Measurements from ENCODE around the gene CCDC3. TPM values are rescaled to one million over a fixed set of nuclear protein-coding genes. Genes with fewer than 3 reads are reported as not detected.

The CCDC3 gene
- total and polyA plus RNA-seq, 3 donors from 2014 or later = 30.6 to 35.5 (median 33.3) TPM

GRCh38 chr10:12946372-12946771 is 55.1 kb downstream of the CCDC3 start:
- no peaks in the 10 kb centered on the region for H3K4me1 ChIP-seq
- TF ChIP-seq POLR2A (IDR thresholded peaks at IDR 0.05) = no peak
- TF ChIP-seq, protein P1, sequence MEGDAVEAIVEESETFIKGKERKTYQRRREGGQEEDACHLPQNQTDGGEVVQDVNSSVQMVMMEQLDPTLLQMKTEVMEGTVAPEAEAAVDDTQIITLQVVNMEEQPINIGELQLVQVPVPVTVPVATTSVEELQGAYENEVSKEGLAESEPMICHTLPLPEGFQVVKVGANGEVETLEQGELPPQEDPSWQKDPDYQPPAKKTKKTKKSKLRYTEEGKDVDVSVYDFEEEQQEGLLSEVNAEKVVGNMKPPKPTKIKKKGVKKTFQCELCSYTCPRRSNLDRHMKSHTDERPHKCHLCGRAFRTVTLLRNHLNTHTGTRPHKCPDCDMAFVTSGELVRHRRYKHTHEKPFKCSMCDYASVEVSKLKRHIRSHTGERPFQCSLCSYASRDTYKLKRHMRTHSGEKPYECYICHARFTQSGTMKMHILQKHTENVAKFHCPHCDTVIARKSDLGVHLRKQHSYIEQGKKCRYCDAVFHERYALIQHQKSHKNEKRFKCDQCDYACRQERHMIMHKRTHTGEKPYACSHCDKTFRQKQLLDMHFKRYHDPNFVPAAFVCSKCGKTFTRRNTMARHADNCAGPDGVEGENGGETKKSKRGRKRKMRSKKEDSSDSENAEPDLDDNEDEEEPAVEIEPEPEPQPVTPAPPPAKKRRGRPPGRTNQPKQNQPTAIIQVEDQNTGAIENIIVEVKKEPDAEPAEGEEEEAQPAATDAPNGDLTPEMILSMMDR (IDR thresholded peaks at IDR 0.05) = no peak
- 89 to 91% methylated on average over 3 of the region's 3 CpGs for WGBS, 2 donors
- no peak overlapping the region for H3K27ac ChIP-seq
- H3K4me3 ChIP-seq = no peak overlapping the region
- no peaks in the 10 kb centered on the region for H3K27me3 ChIP-seq
- H3K36me3 ChIP-seq (ENCODE audit: low read depth, missing control alignments) = no peaks in the 10 kb centered on the region
- H3K9me3 ChIP-seq = no peaks in the 10 kb centered on the region
- intact Hi-C loops (cut with DNase I; ENCODE audit: low total_unique reads) = no loop called here
- no peak for DNase-seq

- H3K4me3 ChIP-seq = no peak overlapping the region
- no peaks in the 10 kb centered on the region for H3K27me3 ChIP-seq
- DNase-seq = no peak
Measured at GRCh38 chr10:12945690-12946359, 55.7 kb downstream of the CCDC3 start.

DNA sequence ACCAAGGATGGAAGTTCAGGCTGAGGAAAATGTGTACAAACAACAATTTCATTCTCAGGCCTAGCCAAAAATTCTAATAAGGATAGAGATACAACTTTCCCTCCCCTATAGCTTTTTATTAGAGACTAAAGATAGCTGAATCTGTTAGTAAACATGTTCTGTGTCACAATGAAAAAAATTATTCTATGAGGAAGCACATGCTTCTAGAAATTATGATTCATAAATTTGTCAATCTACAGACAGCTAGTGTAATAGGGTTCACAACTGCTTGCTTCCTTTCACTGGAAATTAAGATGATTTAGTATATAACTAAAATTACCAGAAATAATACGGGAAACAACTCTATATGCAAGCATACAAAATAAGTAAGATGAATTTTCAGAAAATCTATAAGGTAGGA is 56.6 kb downstream of the CCDC3 start:
- no peak for TF ChIP-seq POLR2A (IDR thresholded peaks at IDR 0.05)
- TF ChIP-seq, protein P1 (IDR thresholded peaks at IDR 0.05) = no peak
- no peaks in the 10 kb centered on the region for H3K27me3 ChIP-seq
- H3K36me3 ChIP-seq (ENCODE audit: low read depth, missing control alignments) = no peaks in the 10 kb centered on the region
- intact Hi-C loops (cut with DNase I; ENCODE audit: low total_unique reads) = no loop called here
- H3K4me3 ChIP-seq = no peak overlapping the region
- DNase-seq = no peak
- WGBS, 2 donors = 95 to 96% methylated on average over 1 of the region's 1 CpG
- no peaks in the 10 kb centered on the region for H3K4me1 ChIP-seq
- H3K9me3 ChIP-seq = no peaks in the 10 kb centered on the region
- H3K27ac ChIP-seq = no peak overlapping the region

More at GRCh38 chr10:12945690-12946359, 55.7 kb downstream of the CCDC3 start:
- TF ChIP-seq, protein P1 (IDR thresholded peaks at IDR 0.05) = no peak
- no peak for TF ChIP-seq POLR2A (IDR thresholded peaks at IDR 0.05)
- WGBS, 2 donors = 79 to 89% methylated on average over 5 of the region's 5 CpGs
- H3K36me3 ChIP-seq (ENCODE audit: low read depth, missing control alignments) = no peaks in the 10 kb centered on the region
- H3K27ac ChIP-seq = no peak overlapping the region
- intact Hi-C loops (cut with DNase I; ENCODE audit: low total_unique reads) = no loop called here
- H3K4me1 ChIP-seq = no peaks in the 10 kb centered on the region
- no peaks in the 10 kb centered on the region for H3K9me3 ChIP-seq

GRCh38 chr10:12943425-12943824 is 58.1 kb downstream of the CCDC3 start:
- no peak for TF ChIP-seq POLR2A (IDR thresholded peaks at IDR 0.05)
- TF ChIP-seq, protein P1 (IDR thresholded peaks at IDR 0.05) = no peak
- H3K9me3 ChIP-seq = no peaks in the 10 kb centered on the region
- intact Hi-C loops (cut with DNase I; ENCODE audit: low total_unique reads) = no loop called here
- WGBS, 2 donors = 79 to 98% methylated on average over 5 of the region's 5 CpGs
- no peak overlapping the region for H3K27ac ChIP-seq
- no peak overlapping the region for H3K4me3 ChIP-seq
- no peaks in the 10 kb centered on the region for H3K4me1 ChIP-seq
- H3K36me3 ChIP-seq (ENCODE audit: low read depth, missing control alignments) = no peaks in the 10 kb centered on the region
- no peaks in the 10 kb centered on the region for H3K27me3 ChIP-seq
- no peak for DNase-seq

GRCh38 chr10:12941966-12942365 is 59.5 kb downstream of the CCDC3 start:
- intact Hi-C loops (cut with DNase I; ENCODE audit: low total_unique reads) = no loop called here
- Histone ChIP-seq H3K9me3 (no peaks in the 10 kb centered on the region), H3K27me3 (no peaks in the 10 kb centered on the region), H3K36me3 (ENCODE audit: low read depth, missing control alignments) (no peaks in the 10 kb centered on the region), H3K4me1 (no peaks in the 10 kb centered on the region), H3K4me3 (no peak overlapping the region), H3K27ac (no peak overlapping the region)
- no peak for DNase-seq
- TF ChIP-seq POLR2A (IDR thresholded peaks at IDR 0.05) = no peak
- TF ChIP-seq, protein P1 (IDR thresholded peaks at IDR 0.05) = no peak
- WGBS, 2 donors = 95 to 97% methylated on average over 1 of the region's 1 CpG
